Esophagus (tissue), 2 donors: ENCODE results near the gene TNFAIP3. TPM values are rescaled to one million over a fixed set of nuclear protein-coding genes. Genes with fewer than 3 reads are reported as not detected.
"Not testable (repeated sequence)": the region's sequence is repeated elsewhere in the genome, so short reads cannot be mapped to it uniquely, and the experiment has no call there.

ENCODE experiments used
- H3K27ac ChIP-seq, 2 donors: one replicate each; pipeline ENCODE4 v1.5.1; 2013; ENCODE audit warnings: low read depth in 2 of 2, mild to moderate bottlenecking in 2 of 2, inconsistent platforms in 1 of 2, low read length in 1 of 2, moderate library complexity in 1 of 2
- H3K27me3 ChIP-seq, 2 donors: one replicate each; pipeline ENCODE4 v1.6.1; 2013; ENCODE audit warnings: low read length in 2 of 2, control low read depth in 1 of 2, mild to moderate bottlenecking in 1 of 2; ENCODE audit not compliant: insufficient read depth in 2 of 2, control insufficient read depth in 1 of 2
- H3K36me3 ChIP-seq, 2 donors: one replicate each; pipeline ENCODE4 v1.6.1; 2013; ENCODE audit warnings: low read length in 1 of 2; ENCODE audit not compliant: control insufficient read depth in 2 of 2, insufficient read depth in 2 of 2
- H3K4me1 ChIP-seq, 2 donors: one replicate each; pipeline ENCODE4 v1.6.1; 2013; ENCODE audit warnings: low read length in 1 of 2; ENCODE audit not compliant: control insufficient read depth in 2 of 2, insufficient read depth in 2 of 2
- H3K4me3 ChIP-seq, 2 donors: one replicate each; pipeline ENCODE4 v1.5.1; 2013; ENCODE audit warnings: low read length in 2 of 2, mild to moderate bottlenecking in 2 of 2, low read depth in 1 of 2, moderate library complexity in 1 of 2
- H3K9me3 ChIP-seq, 2 donors: one replicate each; pipeline ENCODE4 v1.6.1; 2013; ENCODE audit warnings: mild to moderate bottlenecking in 2 of 2, low read depth in 1 of 2, low read length in 1 of 2, moderate library complexity in 1 of 2; ENCODE audit not compliant: control insufficient read depth in 2 of 2, insufficient read depth in 1 of 2
- WGBS, 2 donors: extraction: QIAGEN DNeasy Blood & Tissue Kit; methylation state at CpG; one replicate each; pipeline ENCODE4 v1.1.7; 2013; 5-methylcytosine and 5-hydroxymethylcytosine counted together
- polyA plus RNA-seq, 2 donors: library from polyadenylated mRNA; stranded (reverse); fragments of 200-250 nt; gene quantifications; one replicate each; pipeline ENCODE4 v1.2.3, GENCODE V29; 2013
- donor health status: healthy with polysubstance abuse.
- donor health status: Bipolar disorder and iron deficiency.

Gene TNFAIP3
- polyA plus RNA-seq, 2 donors, result 5.6 to 10.7 TPM

- H3K27ac ChIP-seq, result peak overlapping the region; percentile 85 to 93
Measured at GRCh38 chr6:137827411-137827940, 39.6 kb upstream of the TNFAIP3 start.

GRCh38 chr6:137827977-137828810 lies 38.9 kb upstream of the TNFAIP3 start:
- no peaks in the 10 kb centered on the region for H3K27me3 ChIP-seq

More at GRCh38 chr6:137827411-137827940, 39.6 kb upstream of the TNFAIP3 start:
- Histone ChIP-seq H3K4me3 (no peak overlapping the region), H3K36me3 (no peaks in the 10 kb centered on the region), H3K9me3 (no peaks in the 10 kb centered on the region), H3K4me1 (peaks cover 0 to 6% of the 10 kb centered on the region in 2 donors), H3K27me3 (no peaks in the 10 kb centered on the region)
- 81 to 86% methylated on average over 5 of the region's 5 CpGs for WGBS, 2 donors

GRCh38 chr6:137829641-137830083 lies 37.4 kb upstream of the TNFAIP3 start:
- Histone ChIP-seq H3K27me3 (no peaks in the 10 kb centered on the region), H3K9me3 (no peaks in the 10 kb centered on the region), H3K4me3 (peak overlapping the region in 1 of 2 donors; percentile 26), H3K4me1 (peaks cover 0 to 6% of the 10 kb centered on the region in 2 donors), H3K27ac (peak overlapping the region; percentile 60 to 84), H3K36me3 (no peaks in the 10 kb centered on the region)
- WGBS, 2 donors, result 52% methylated on average over 4 of the region's 4 CpGs

More at GRCh38 chr6:137827977-137828810, 38.9 kb upstream of the TNFAIP3 start:
- no peaks in the 10 kb centered on the region for H3K36me3 ChIP-seq
- no peaks in the 10 kb centered on the region for H3K9me3 ChIP-seq
- peak overlapping the region; percentile 85 to 93 for H3K27ac ChIP-seq
- H3K4me3 ChIP-seq, result no peak overlapping the region
- H3K4me1 ChIP-seq, result peaks cover 0 to 6% of the 10 kb centered on the region in 2 donors
- 70 to 71% methylated on average over 4 of the region's 4 CpGs for WGBS, 2 donors

GRCh38 chr6:137830511-137830911 lies 36.5 kb upstream of the TNFAIP3 start:
- Histone ChIP-seq H3K4me1 (peaks cover 0 to 6% of the 10 kb centered on the region in 2 donors), H3K4me3 (no peak overlapping the region), H3K36me3 (no peaks in the 10 kb centered on the region), H3K9me3 (no peaks in the 10 kb centered on the region), H3K27ac (peak overlapping the region; percentile 55 to 68), H3K27me3 (no peaks in the 10 kb centered on the region)

- Histone ChIP-seq H3K27me3 (no peaks in the 10 kb centered on the region), H3K9me3 (no peaks in the 10 kb centered on the region), H3K27ac (no peak overlapping the region), H3K4me3 (no peak overlapping the region), H3K36me3 (no peaks in the 10 kb centered on the region), H3K4me1 (peaks cover 0 to 6% of the 10 kb centered on the region in 2 donors)
- 64 to 71% methylated on average over 3 of the region's 3 CpGs for WGBS, 2 donors
Measured at GRCh38 chr6:137832110-137832509, 34.9 kb upstream of the TNFAIP3 start.

- no peak overlapping the region for H3K27ac ChIP-seq
- H3K9me3 ChIP-seq, result no peaks in the 10 kb centered on the region
- no peak overlapping the region for H3K4me3 ChIP-seq
- H3K27me3 ChIP-seq, result no peaks in the 10 kb centered on the region
- 92 to 97% methylated on average over 3 of the region's 3 CpGs for WGBS, 2 donors
- no peaks in the 10 kb centered on the region for H3K36me3 ChIP-seq
- H3K4me1 ChIP-seq, result no peaks in the 10 kb centered on the region
Measured at GRCh38 chr6:137834508-137834907, 32.6 kb upstream of the TNFAIP3 start.

- no peaks in the 10 kb centered on the region for H3K36me3 ChIP-seq
- H3K4me3 ChIP-seq, result no peak overlapping the region
- H3K4me1 ChIP-seq, result no peaks in the 10 kb centered on the region
- no peaks in the 10 kb centered on the region for H3K27me3 ChIP-seq
- 76 to 80% methylated on average over 3 of the region's 3 CpGs for WGBS, 2 donors
- H3K27ac ChIP-seq, result no peak overlapping the region
- no peaks in the 10 kb centered on the region for H3K9me3 ChIP-seq
Measured at GRCh38 chr6:137836788-137837187, 30.3 kb upstream of the TNFAIP3 start.

GRCh38 chr6:137838090-137838489 lies 29.0 kb upstream of the TNFAIP3 start:
- not testable (repeated sequence) for H3K4me1 ChIP-seq, H3K27ac ChIP-seq, H3K9me3 ChIP-seq, H3K36me3 ChIP-seq, H3K27me3 ChIP-seq, H3K4me3 ChIP-seq
- 63 to 64% methylated on average over 2 of the region's 2 CpGs for WGBS, 2 donors

- not testable (repeated sequence) for H3K36me3 ChIP-seq, H3K9me3 ChIP-seq, H3K27me3 ChIP-seq, H3K4me1 ChIP-seq, H3K4me3 ChIP-seq, H3K27ac ChIP-seq
- 83 to 87% methylated on average over 5 of the region's 5 CpGs for WGBS, 2 donors
Measured at GRCh38 chr6:137838597-137838996, 28.5 kb upstream of the TNFAIP3 start.

- Histone ChIP-seq H3K27ac (no peak overlapping the region), H3K4me1 (no peaks in the 10 kb centered on the region), H3K9me3 (no peaks in the 10 kb centered on the region), H3K4me3 (no peak overlapping the region), H3K27me3 (no peaks in the 10 kb centered on the region), H3K36me3 (no peaks in the 10 kb centered on the region)
- 67 to 87% methylated on average over 2 of the region's 2 CpGs for WGBS, 2 donors
Measured at GRCh38 chr6:137839076-137839475, 28.0 kb upstream of the TNFAIP3 start.
